ENCODE data around the gene DCDC1.

The DCDC1 gene

DNA sequence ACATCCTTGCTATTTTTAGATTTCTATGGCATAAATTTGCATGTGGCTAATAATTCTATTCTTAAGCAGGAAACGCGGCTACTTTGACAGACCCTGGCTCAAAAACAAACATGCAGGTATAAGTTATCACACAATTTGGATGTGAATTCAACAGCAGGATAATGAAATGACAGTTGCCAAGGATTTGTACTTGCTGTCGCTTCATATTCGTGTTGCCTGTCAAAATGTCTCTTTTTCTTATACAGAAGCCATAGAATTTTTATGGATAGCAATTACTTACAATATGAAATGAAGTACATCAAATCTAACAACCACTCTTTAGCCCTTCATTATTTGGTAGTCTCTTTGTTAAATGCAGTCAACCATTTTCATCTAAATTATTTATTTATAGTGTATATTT is 46.4 kb downstream of the DCDC1 start:
- TF ChIP-seq FOXP2 (optimal IDR thresholded peaks at IDR 0.05; ENCODE audit: borderline replicate concordance, extremely low read depth, extremely low read length, insufficient read depth) (no peak), SIN3A (IDR thresholded peaks at IDR 0.05; ENCODE audit: borderline replicate concordance, insufficient read depth, low read length) (no peak), TAF1 (IDR thresholded peaks at IDR 0.05; ENCODE audit: borderline replicate concordance, insufficient read depth, low read length) (no peak), POLR2AphosphoS5 (IDR thresholded peaks at IDR 0.05; ENCODE audit: low read depth, low read length) (no peak)
- TF ChIP-seq, protein P1, sequence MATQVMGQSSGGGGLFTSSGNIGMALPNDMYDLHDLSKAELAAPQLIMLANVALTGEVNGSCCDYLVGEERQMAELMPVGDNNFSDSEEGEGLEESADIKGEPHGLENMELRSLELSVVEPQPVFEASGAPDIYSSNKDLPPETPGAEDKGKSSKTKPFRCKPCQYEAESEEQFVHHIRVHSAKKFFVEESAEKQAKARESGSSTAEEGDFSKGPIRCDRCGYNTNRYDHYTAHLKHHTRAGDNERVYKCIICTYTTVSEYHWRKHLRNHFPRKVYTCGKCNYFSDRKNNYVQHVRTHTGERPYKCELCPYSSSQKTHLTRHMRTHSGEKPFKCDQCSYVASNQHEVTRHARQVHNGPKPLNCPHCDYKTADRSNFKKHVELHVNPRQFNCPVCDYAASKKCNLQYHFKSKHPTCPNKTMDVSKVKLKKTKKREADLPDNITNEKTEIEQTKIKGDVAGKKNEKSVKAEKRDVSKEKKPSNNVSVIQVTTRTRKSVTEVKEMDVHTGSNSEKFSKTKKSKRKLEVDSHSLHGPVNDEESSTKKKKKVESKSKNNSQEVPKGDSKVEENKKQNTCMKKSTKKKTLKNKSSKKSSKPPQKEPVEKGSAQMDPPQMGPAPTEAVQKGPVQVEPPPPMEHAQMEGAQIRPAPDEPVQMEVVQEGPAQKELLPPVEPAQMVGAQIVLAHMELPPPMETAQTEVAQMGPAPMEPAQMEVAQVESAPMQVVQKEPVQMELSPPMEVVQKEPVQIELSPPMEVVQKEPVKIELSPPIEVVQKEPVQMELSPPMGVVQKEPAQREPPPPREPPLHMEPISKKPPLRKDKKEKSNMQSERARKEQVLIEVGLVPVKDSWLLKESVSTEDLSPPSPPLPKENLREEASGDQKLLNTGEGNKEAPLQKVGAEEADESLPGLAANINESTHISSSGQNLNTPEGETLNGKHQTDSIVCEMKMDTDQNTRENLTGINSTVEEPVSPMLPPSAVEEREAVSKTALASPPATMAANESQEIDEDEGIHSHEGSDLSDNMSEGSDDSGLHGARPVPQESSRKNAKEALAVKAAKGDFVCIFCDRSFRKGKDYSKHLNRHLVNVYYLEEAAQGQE (IDR thresholded peaks at IDR 0.05; ENCODE audit: insufficient read depth in 1 of 2, low read depth in 2 of 2, low read length in 2 of 2): no peak

DNA sequence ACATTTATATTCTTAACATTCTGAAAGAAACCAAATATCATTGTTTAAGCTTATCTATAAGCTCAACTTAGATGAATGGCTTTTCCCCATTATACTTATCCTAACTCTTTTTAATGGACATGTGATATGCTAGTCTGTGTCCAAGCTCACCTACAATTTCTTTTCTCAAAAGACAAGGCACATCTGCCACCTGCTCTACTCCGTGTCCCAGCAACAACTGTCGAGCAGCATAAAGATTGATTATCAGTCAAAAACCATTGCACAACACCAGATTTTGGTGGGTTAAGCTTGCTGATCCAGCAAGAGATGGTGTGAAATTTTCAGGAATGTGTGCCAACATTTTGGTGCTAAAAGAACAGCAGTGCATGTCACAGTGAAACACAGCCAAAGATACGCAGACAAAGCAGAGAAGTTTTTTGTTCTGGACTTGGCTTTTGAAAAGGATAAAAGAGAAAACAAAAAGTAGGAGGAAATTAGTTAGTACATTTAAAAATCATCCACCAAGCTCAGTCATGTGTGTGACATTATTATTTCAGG is 65.8 kb downstream of the DCDC1 start:
- TF ChIP-seq SIN3A (IDR thresholded peaks at IDR 0.05; ENCODE audit: borderline replicate concordance, insufficient read depth, low read length) (no peak), TAF1 (IDR thresholded peaks at IDR 0.05; ENCODE audit: borderline replicate concordance, insufficient read depth, low read length) (no peak), POLR2AphosphoS5 (IDR thresholded peaks at IDR 0.05; ENCODE audit: low read depth, low read length) (no peak), FOXP2 (optimal IDR thresholded peaks at IDR 0.05; ENCODE audit: borderline replicate concordance, extremely low read depth, extremely low read length, insufficient read depth) (no peak)
- TF ChIP-seq, protein P1 (IDR thresholded peaks at IDR 0.05; ENCODE audit: insufficient read depth in 1 of 2, low read depth in 2 of 2, low read length in 2 of 2): no peak

DNA sequence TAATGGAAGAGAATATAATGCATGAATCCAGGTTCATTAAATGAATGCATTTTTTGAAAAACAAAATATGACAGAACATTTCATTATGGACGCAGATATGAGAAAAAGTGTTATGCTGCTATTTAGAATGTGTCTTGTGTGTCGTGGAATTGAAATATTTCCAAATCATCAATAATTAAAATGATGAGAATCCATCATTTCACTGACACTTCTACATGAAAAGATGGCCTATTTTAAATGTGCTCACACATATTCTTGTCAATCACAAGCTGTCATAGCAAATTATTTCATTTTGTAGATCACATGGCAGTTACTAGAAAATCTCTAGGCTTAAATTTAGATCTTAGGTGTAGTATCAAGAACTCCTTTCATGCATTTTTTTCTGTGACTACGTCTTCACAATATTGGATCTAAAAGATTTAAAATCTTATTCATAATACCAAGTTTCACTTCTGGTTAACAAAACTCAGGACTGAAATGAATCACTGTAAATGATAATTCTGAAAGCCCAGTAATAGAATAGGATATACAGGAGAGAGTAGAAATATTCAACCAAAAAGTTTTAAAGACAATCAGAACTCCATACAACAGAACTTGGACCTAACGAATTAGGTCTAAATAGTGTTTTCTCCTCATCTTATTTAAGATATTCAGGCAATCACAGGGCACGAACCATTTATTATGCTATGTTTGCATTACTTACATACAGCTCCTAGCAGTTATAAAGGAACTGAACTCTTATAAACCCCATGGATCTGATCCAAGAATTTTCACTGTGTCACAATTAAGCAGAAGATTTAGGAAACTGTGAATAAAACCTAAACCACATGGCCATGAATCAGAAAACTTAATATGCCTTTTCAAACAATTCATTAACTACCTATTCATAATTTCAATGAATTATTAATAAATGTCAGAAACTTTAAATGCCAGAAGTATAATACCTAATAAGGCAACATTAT is 67.7 kb downstream of the DCDC1 start:
- no peak for TF ChIP-seq TAF1 (IDR thresholded peaks at IDR 0.05; ENCODE audit: borderline replicate concordance, insufficient read depth, low read length)
- no peak for TF ChIP-seq POLR2AphosphoS5 (IDR thresholded peaks at IDR 0.05; ENCODE audit: low read depth, low read length)
- TF ChIP-seq SIN3A (IDR thresholded peaks at IDR 0.05; ENCODE audit: borderline replicate concordance, insufficient read depth, low read length): no peak
- TF ChIP-seq, protein P1 (IDR thresholded peaks at IDR 0.05; ENCODE audit: insufficient read depth in 1 of 2, low read depth in 2 of 2, low read length in 2 of 2): no peak
- no peak for TF ChIP-seq FOXP2 (optimal IDR thresholded peaks at IDR 0.05; ENCODE audit: borderline replicate concordance, extremely low read depth, extremely low read length, insufficient read depth)

DNA sequence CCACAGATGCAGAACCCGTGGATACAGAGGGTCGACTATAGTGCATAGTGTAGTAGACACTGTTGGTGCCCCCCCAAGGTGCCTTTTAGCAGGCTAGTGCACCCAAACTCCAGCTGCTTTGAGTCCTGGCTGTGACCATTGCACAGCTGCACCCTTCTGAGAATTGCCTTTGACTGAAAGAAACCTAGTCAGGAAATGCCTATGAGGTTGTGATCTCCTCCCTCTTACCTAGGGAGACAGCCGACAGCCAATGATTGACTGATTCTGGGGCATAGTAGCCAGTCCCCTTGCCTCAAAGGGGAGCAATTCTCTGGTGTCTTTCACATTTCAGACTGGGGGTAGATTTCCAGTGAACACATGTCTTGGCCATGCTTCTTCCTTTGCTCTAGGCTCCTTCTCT is 74.2 kb downstream of the DCDC1 start:
- no peak for TF ChIP-seq TAF1 (IDR thresholded peaks at IDR 0.05; ENCODE audit: borderline replicate concordance, insufficient read depth, low read length)
- TF ChIP-seq, protein P1 (IDR thresholded peaks at IDR 0.05; ENCODE audit: insufficient read depth in 1 of 2, low read depth in 2 of 2, low read length in 2 of 2): no peak
- TF ChIP-seq POLR2AphosphoS5 (IDR thresholded peaks at IDR 0.05; ENCODE audit: low read depth, low read length): no peak
- no peak for TF ChIP-seq SIN3A (IDR thresholded peaks at IDR 0.05; ENCODE audit: borderline replicate concordance, insufficient read depth, low read length)
- no peak for TF ChIP-seq FOXP2 (optimal IDR thresholded peaks at IDR 0.05; ENCODE audit: borderline replicate concordance, extremely low read depth, extremely low read length, insufficient read depth)

Data from PFSK-1 (cell line).